Suprapubic skin (tissue), 3 donors: ENCODE results near the gene TMEM150A.

Source experiments
- CTCF ChIP-seq, 2 donors: fragments of 200-600 bp in 1 of 2; fragments of 450-650 bp in 1 of 2; sonication (generic) in 1 of 2; IDR thresholded peaks; one replicate each; pipeline ENCODE4 v1.5.1; 2016 to 2019; ENCODE audit warnings: antibody characterized with exemption in 2 of 2, mild to moderate bottlenecking in 1 of 2, moderate library complexity in 1 of 2
- EP300 ChIP-seq: sonication (generic); formaldehyde crosslinking; IDR thresholded peaks from one replicate; pipeline ENCODE4 v1.6.1; 2017; ENCODE audit warnings: antibody characterized with exemption

DNA sequence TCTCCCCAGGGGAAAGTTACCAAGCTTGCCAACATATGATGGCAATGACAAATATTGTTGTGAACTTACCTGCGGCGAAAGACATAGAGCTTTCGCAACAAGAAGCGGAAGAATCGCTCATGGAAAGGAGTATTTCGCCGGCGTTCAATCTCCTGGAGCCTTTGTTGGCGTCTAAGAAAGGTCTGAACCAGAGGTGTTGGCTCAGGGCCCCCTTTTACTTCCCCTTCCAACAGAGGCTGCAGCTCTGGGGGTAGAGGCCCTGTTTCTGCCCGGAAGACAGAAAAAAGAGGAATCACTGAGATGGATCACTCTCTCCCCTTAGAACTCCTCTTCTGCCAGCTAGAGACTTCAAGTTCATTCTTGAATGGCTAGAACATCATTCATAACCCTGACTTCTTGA is 52.0 kb downstream of the TMEM150A start:
- TF ChIP-seq CTCF (IDR thresholded peaks at IDR 0.05) (no peak), EP300 (no peak)
